Mesenchymal stem cell (in vitro differentiated cells and primary cell): ENCODE measurements around the gene HDGF.

Experiments used
- DNase-seq: peaks from one replicate; pipeline ENCODE4 v3.0.0-alpha.2; 2013
- H2AFZ ChIP-seq: one replicate; pipeline ENCODE4 v1.6.1; 2013; ENCODE audit warnings: low read depth, mild to moderate bottlenecking, control low read depth, inconsistent platforms, low read length, moderate library complexity
- H2AK5ac ChIP-seq: 2 replicates; pipeline ENCODE4 v1.6.1; 2013; ENCODE audit warnings: low read length, moderate library complexity, mild to moderate bottlenecking, inconsistent platforms; ENCODE audit not compliant: severe bottlenecking
- H2BK120ac ChIP-seq: one replicate; pipeline ENCODE4 v1.6.1; 2013; ENCODE audit warnings: low read depth, mild to moderate bottlenecking, inconsistent platforms, low read length, moderate library complexity
- H2BK12ac ChIP-seq, 2 experiments: one replicate each; pipeline ENCODE4 v1.6.1; 2013; ENCODE audit warnings: inconsistent platforms in 2 of 2, low read length in 2 of 2, mild to moderate bottlenecking in 2 of 2, moderate library complexity in 2 of 2, control low read depth in 1 of 2
- H2BK15ac ChIP-seq: one replicate; pipeline ENCODE4 v1.6.1; 2013; ENCODE audit warnings: mild to moderate bottlenecking, low read depth, inconsistent platforms; ENCODE audit not compliant: poor library complexity, severe bottlenecking
- H2BK5ac ChIP-seq: 2 replicates; pipeline ENCODE4 v1.6.1; 2013; ENCODE audit warnings: low read depth, mild to moderate bottlenecking, low read length, control low read depth, inconsistent platforms; ENCODE audit not compliant: poor library complexity, severe bottlenecking
- H3K14ac ChIP-seq, 2 experiments: one replicate each; pipeline ENCODE4 v1.6.1; 2013; ENCODE audit warnings: inconsistent platforms in 2 of 2, low read length in 2 of 2, control low read depth in 1 of 2, mild to moderate bottlenecking in 1 of 2, moderate library complexity in 1 of 2
- H3K18ac ChIP-seq, 2 experiments: one replicate each; pipeline ENCODE4 v1.6.1; 2013; ENCODE audit warnings: inconsistent platforms in 2 of 2, low read length in 2 of 2, control low read depth in 1 of 2, low read depth in 1 of 2, mild to moderate bottlenecking in 1 of 2
- H3K23ac ChIP-seq, 2 experiments: one replicate each; pipeline ENCODE4 v1.6.1; 2013; ENCODE audit warnings: inconsistent platforms in 2 of 2, low read length in 2 of 2, mild to moderate bottlenecking in 2 of 2, moderate library complexity in 2 of 2, control low read depth in 1 of 2
- H3K27ac ChIP-seq: 2 replicates; pipeline ENCODE4 v1.5.1; 2013; ENCODE audit warnings: mild to moderate bottlenecking, moderate library complexity, low read length, control low read depth, inconsistent platforms; ENCODE audit not compliant: poor library complexity, severe bottlenecking
- H3K27me3 ChIP-seq, 2 experiments: 2 replicates each; pipeline versions ENCODE4 v1.6.1 to v1.7.0; 2013; ENCODE audit warnings: low read length in 2 of 2, mild to moderate bottlenecking in 2 of 2, moderate library complexity in 2 of 2, control low read depth in 1 of 2, inconsistent platforms in 1 of 2; ENCODE audit not compliant: control insufficient read depth in 1 of 2, insufficient read depth in 1 of 2
- H3K36me3 ChIP-seq, 2 experiments: 2 replicates each; pipeline versions ENCODE4 v1.6.1 to v1.7.0; 2013; ENCODE audit warnings: low read length in 2 of 2, control low read depth in 1 of 2, inconsistent platforms in 1 of 2, low read depth in 1 of 2, mild to moderate bottlenecking in 1 of 2; ENCODE audit not compliant: insufficient read depth in 2 of 2, control insufficient read depth in 1 of 2
- H3K4ac ChIP-seq, 2 experiments: one replicate each; pipeline ENCODE4 v1.6.1; 2013; ENCODE audit warnings: inconsistent platforms in 2 of 2, low read length in 2 of 2, mild to moderate bottlenecking in 2 of 2, moderate library complexity in 2 of 2, control low read depth in 1 of 2, low read depth in 1 of 2
- H3K4me1 ChIP-seq: 2 replicates; pipeline ENCODE4 v1.6.1; 2013; ENCODE audit warnings: low read depth, low read length, control low read depth; ENCODE audit not compliant: control insufficient read depth, insufficient read depth
- H3K4me2 ChIP-seq: 2 replicates; pipeline ENCODE4 v1.6.1; 2013; ENCODE audit warnings: low read length, mild to moderate bottlenecking, inconsistent platforms; ENCODE audit not compliant: poor library complexity, severe bottlenecking
- H3K4me3 ChIP-seq, 2 experiments: 2 replicates each; pipeline versions ENCODE4 v1.5.1 to v1.7.0; 2013; ENCODE audit warnings: low read length in 2 of 2, mild to moderate bottlenecking in 2 of 2, control low read depth in 1 of 2, low read depth in 1 of 2; ENCODE audit not compliant: insufficient read depth in 1 of 2
- H3K79me1 ChIP-seq: replicated peaks from 2 replicates; pipeline ENCODE4 v1.6.1; 2013; ENCODE audit warnings: mild to moderate bottlenecking, control low read depth, low read length, inconsistent platforms; ENCODE audit not compliant: poor library complexity, severe bottlenecking
- H3K9ac ChIP-seq: 2 replicates; pipeline ENCODE4 v1.7.0; 2013; ENCODE audit warnings: mild to moderate bottlenecking, low read length, moderate library complexity
- H3K9me3 ChIP-seq: 2 replicates; pipeline ENCODE4 v1.7.0; 2013; ENCODE audit warnings: mild to moderate bottlenecking, low read length; ENCODE audit not compliant: control insufficient read depth
- H4K8ac ChIP-seq: one replicate; pipeline ENCODE4 v1.6.1; 2013; ENCODE audit warnings: inconsistent platforms, mild to moderate bottlenecking, low read length, moderate library complexity
- H4K91ac ChIP-seq: one replicate; pipeline ENCODE4 v1.6.1; 2013; ENCODE audit warnings: mild to moderate bottlenecking, low read length, inconsistent platforms
- WGBS: methylation state at CpG from one replicate; pipeline ENCODE4 v1.1.7; 2013; ENCODE audit warnings: mixed read lengths; 5-methylcytosine and 5-hydroxymethylcytosine counted together

HDGF gene

DNA sequence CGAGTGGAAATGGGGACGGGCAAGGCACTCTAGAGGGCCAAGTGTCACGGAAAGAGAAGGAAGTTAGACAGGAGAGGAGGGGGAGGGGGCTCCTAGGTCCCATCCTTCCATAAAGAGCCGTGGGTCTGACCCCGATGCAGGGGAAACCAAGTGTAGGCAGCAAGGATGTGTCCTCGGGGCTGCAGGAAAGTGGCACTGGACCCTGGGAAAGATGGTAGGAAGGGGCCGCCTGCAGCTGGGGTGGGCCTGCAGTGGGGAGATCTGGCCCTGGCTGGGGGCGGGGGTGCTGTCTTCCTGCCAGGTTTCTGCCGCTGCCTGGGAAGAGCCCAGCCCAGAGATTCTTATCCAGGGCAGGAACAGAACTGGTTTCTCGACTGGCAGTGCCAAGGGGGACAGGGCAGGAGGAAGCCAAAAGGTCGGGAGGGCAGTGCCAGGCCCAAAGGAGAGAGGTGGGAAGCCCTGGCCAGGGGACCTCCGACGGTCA, 59.0 kb downstream of the HDGF start:
- no peak overlapping the region for H2BK120ac ChIP-seq
- H3K14ac ChIP-seq, result no peak overlapping the region
- peak overlapping the region in 1 of 2 experiments; percentile 28 for H3K18ac ChIP-seq
- H3K9ac ChIP-seq, result peak overlapping the region; percentile 22
- H4K8ac ChIP-seq, result peak overlapping the region; percentile 55
- no peak overlapping the region for H3K4me2 ChIP-seq
- no peak for DNase-seq
- H3K9me3 ChIP-seq, result no peaks in the 10 kb centered on the region
- H3K23ac ChIP-seq, result no peak overlapping the region
- H2AFZ ChIP-seq, result no peak overlapping the region
- H2BK5ac ChIP-seq, result no peak overlapping the region
- H2AK5ac ChIP-seq, result no peak overlapping the region
- peaks cover 46% of the 10 kb centered on the region for H3K4me1 ChIP-seq
- peak overlapping the region; percentile 1 for H4K91ac ChIP-seq
- no peak overlapping the region for H2BK15ac ChIP-seq
- H3K79me1 ChIP-seq, result no peaks in the 10 kb centered on the region
- H3K4ac ChIP-seq, result peak overlapping the region in 1 of 2 experiments; percentile 32
- 5% methylated on average over 11 of the region's 13 CpGs for WGBS
- no peak overlapping the region for H3K4me3 ChIP-seq
- peaks cover 0 to 42% of the 10 kb centered on the region in 2 experiments for H3K27me3 ChIP-seq
- H2BK12ac ChIP-seq, result peak overlapping the region; percentile 29 to 41
- no peaks in the 10 kb centered on the region for H3K36me3 ChIP-seq
- H3K27ac ChIP-seq, result no peak overlapping the region
